ENCODE results near the gene OVCH1.

- TF ChIP-seq EZH2phosphoT487 (IDR thresholded peaks at IDR 0.05; ENCODE audit: borderline replicate concordance, low read length) (no peak), CTCF (IDR thresholded peaks at IDR 0.05; ENCODE audit: low read depth, low read length, poor library complexity, severe bottlenecking) (no peak)
These were observed 7.6 kb upstream of the OVCH1 start for GRCh38 chr12:29505122-29505521.
